Hepatocyte (in vitro differentiated cells): ENCODE results near the gene WAPL. TPM values are rescaled to one million over a fixed set of nuclear protein-coding genes. Genes with fewer than 3 reads are reported as not detected.

Experiments used
- DNase-seq: peaks from one replicate; pipeline ENCODE4 v3.0.0-alpha.2; 2016; ENCODE audit warnings: low spot score
- H2AFZ ChIP-seq: fragments of 200-600 bp; sonication (generic); 2 replicates; pipeline ENCODE4 v1.6.0; 2016; ENCODE audit warnings: antibody characterized with exemption, mild to moderate bottlenecking
- H3K27ac ChIP-seq: fragments of 200-600 bp; sonication (generic); 2 replicates; pipeline ENCODE4 v1.5.1; 2016; ENCODE audit warnings: mild to moderate bottlenecking
- H3K27me3 ChIP-seq: fragments of 200-600 bp; sonication (generic); 2 replicates; pipeline ENCODE4 v1.6.1; 2016
- H3K36me3 ChIP-seq: fragments of 200-600 bp; sonication (generic); replicated peaks from 2 replicates; pipeline ENCODE4 v1.5.1; 2016; ENCODE audit warnings: low read depth; ENCODE audit not compliant: insufficient read depth
- H3K4me1 ChIP-seq: fragments of 200-600 bp; sonication (generic); 2 replicates; pipeline ENCODE4 v1.5.1; 2016; ENCODE audit warnings: mild to moderate bottlenecking, moderate library complexity; ENCODE audit not compliant: insufficient read depth
- H3K4me2 ChIP-seq: fragments of 200-600 bp; sonication (generic); 2 replicates; pipeline ENCODE4 v1.6.0; 2016
- H3K4me3 ChIP-seq: fragments of 200-600 bp; sonication (generic); 2 replicates; pipeline ENCODE4 v1.5.1; 2016; ENCODE audit warnings: mild to moderate bottlenecking
- H3K79me2 ChIP-seq: fragments of 200-600 bp; sonication (generic); 2 replicates; pipeline ENCODE4 v1.6.0; 2017; ENCODE audit warnings: mild to moderate bottlenecking
- H3K9me2 ChIP-seq: fragments of 200-600 bp; sonication (generic); replicated peaks from 2 replicates; pipeline ENCODE4 v1.6.0; 2017; ENCODE audit warnings: mild to moderate bottlenecking; ENCODE audit not compliant: insufficient read depth
- H3K9me3 ChIP-seq: fragments of 200-600 bp; sonication (generic); 2 replicates; pipeline ENCODE4 v1.5.1; 2016; ENCODE audit warnings: low read depth, mild to moderate bottlenecking
- H4K20me1 ChIP-seq: fragments of 200-600 bp; sonication (generic); 2 replicates; pipeline ENCODE4 v1.6.0; 2016; ENCODE audit warnings: mild to moderate bottlenecking; ENCODE audit not compliant: insufficient read depth, poor library complexity, severe bottlenecking
- EZH2 ChIP-seq: fragments of 200-600 bp; sonication (generic); IDR thresholded peaks from 2 replicates; pipeline ENCODE4 v1.6.1; 2016; ENCODE audit warnings: antibody characterized with exemption, mild to moderate bottlenecking, borderline replicate concordance
- EZH2phosphoT487 ChIP-seq: fragments of 200-600 bp; sonication (generic); IDR thresholded peaks from one replicate; pipeline ENCODE4 v1.6.1; 2018; ENCODE audit warnings: antibody characterized with exemption, mild to moderate bottlenecking, low read depth, moderate library complexity; ENCODE audit not compliant: unreplicated experiment, severe bottlenecking
- WGBS: methylation state at CpG from one replicate; pipeline ENCODE4 v1.1.6; 2016; ENCODE audit warnings: low lambda C conversion rate; ENCODE audit errors: missing lambda C conversion rate; 5-methylcytosine and 5-hydroxymethylcytosine counted together
- polyA plus RNA-seq: library from polyadenylated mRNA; unstranded; fragments of >200 nt; fragmentation: Nextera tagmentation; extraction: Ambion mirVana; gene quantifications from 2 replicates; pipeline ENCODE4 v1.2.1, GENCODE V29; 2016
- total RNA-seq: library from RNA; depleted of rRNA; stranded (reverse); fragments of >200 nt; gene quantifications from 2 replicates; pipeline ENCODE4 v1.2.3, GENCODE V29; 2014
- TF ChIP-seq, protein P1 (sequence below): fragments of 200-600 bp; sonication (generic); IDR thresholded peaks from 2 replicates; pipeline ENCODE4 v1.5.1; 2016; ENCODE audit warnings: antibody characterized with exemption, mild to moderate bottlenecking; ENCODE audit not compliant: poor library complexity

Gene WAPL
- total and polyA plus RNA-seq, 2 experiments from 2014 or later, result 19.4 to 41.4 TPM

DNA sequence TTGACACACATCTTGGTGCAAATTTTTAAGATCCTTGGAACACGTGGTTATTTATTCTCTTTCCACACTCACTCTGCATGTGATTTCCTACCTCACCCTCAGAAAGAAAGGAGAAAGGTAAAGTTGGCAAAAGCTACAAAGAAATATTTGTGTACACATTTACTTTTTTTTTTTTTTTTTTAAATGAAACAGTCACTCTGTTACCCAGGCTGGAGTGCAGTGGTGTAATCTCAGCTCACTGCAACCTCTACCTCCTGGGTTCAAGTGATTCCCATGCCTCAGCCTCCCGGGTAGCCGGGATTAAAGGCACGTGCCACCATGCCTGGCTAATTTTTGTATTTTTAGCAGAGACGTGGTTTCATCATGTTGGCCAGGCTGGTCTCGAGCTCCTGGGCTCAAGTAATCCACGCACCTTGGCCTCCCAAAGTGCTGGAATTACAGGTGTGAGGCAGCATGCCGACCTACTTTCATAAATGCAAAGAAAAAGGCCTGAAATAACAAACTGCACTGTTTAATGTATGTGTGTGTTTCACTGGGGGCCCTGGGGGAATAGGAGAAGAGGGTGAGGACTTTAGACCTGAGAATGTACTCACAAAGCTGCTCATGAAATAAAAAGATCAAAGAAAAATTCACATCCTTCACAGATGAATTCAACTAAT, 83.4 kb downstream of the WAPL start:
- 78% methylated on average over 8 of the region's 8 CpGs for WGBS
- Histone ChIP-seq H3K9me3 (no peaks in the 10 kb centered on the region), H3K4me1 (peaks cover 10% of the 10 kb centered on the region), H3K79me2 (no peaks in the 10 kb centered on the region), H3K27ac (peak overlapping the region; percentile 59), H3K4me3 (no peak overlapping the region), H3K36me3 (no peaks in the 10 kb centered on the region), H3K27me3 (no peaks in the 10 kb centered on the region), H3K4me2 (no peak overlapping the region), H3K9me2 (no peaks in the 10 kb centered on the region), H4K20me1 (no peaks in the 10 kb centered on the region), H2AFZ (no peak overlapping the region)
- no peak for TF ChIP-seq EZH2
- no peak for TF ChIP-seq EZH2phosphoT487
- TF ChIP-seq, protein P1, sequence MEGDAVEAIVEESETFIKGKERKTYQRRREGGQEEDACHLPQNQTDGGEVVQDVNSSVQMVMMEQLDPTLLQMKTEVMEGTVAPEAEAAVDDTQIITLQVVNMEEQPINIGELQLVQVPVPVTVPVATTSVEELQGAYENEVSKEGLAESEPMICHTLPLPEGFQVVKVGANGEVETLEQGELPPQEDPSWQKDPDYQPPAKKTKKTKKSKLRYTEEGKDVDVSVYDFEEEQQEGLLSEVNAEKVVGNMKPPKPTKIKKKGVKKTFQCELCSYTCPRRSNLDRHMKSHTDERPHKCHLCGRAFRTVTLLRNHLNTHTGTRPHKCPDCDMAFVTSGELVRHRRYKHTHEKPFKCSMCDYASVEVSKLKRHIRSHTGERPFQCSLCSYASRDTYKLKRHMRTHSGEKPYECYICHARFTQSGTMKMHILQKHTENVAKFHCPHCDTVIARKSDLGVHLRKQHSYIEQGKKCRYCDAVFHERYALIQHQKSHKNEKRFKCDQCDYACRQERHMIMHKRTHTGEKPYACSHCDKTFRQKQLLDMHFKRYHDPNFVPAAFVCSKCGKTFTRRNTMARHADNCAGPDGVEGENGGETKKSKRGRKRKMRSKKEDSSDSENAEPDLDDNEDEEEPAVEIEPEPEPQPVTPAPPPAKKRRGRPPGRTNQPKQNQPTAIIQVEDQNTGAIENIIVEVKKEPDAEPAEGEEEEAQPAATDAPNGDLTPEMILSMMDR, result no peak
- no peak for DNase-seq

DNA sequence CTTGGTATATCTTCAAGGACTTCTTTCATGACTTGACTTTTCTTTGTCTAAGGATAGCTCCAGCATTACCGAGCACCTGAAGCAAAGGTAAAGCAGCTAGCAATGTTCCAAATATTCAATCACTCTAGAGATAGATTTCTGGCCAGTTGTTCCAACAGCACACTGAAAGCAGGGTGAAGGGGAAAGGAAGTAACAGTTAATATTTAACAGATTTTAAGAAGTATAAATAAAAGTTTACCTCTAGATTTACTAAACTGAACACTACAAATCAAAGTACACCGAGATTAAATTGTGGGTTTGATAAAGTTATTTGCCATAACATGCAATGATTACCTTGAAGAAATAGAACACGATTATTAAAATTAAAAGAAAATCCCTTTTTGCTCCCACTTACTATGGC, 84.1 kb downstream of the WAPL start:
- Histone ChIP-seq H4K20me1 (no peaks in the 10 kb centered on the region), H3K79me2 (no peaks in the 10 kb centered on the region), H3K9me2 (no peaks in the 10 kb centered on the region), H3K4me3 (no peak overlapping the region), H3K36me3 (no peaks in the 10 kb centered on the region), H3K27me3 (no peaks in the 10 kb centered on the region), H3K4me1 (peaks cover 7% of the 10 kb centered on the region), H2AFZ (no peak overlapping the region), H3K4me2 (no peak overlapping the region), H3K27ac (no peak overlapping the region), H3K9me3 (no peaks in the 10 kb centered on the region)
- WGBS, result 69% methylated on average over 3 of the region's 3 CpGs
- no peak for TF ChIP-seq EZH2phosphoT487
- TF ChIP-seq EZH2, result no peak
- TF ChIP-seq, protein P1, result no peak
- DNase-seq, result no peak

DNA sequence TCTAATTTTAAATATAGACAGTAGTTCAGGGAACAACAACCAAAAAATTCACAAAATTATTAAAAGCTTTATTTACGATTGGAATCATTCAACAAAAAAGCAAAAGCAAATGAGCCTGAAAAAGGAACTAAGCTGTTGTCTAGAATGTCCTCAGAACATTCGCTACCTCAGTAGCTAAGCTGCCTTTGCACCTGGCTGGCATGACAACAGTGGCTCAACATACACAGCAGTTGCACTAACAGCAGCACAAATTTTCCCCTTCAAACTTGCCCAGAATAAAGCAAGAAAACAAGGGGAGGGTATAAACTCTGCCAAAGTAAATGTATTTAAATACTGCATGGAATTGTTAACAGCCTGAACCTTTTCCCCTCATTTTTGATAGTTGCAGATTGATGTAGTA, 84.6 kb downstream of the WAPL start:
- no peaks in the 10 kb centered on the region for H3K36me3 ChIP-seq
- no peak overlapping the region for H3K4me2 ChIP-seq
- no peak overlapping the region for H3K27ac ChIP-seq
- no peaks in the 10 kb centered on the region for H3K9me2 ChIP-seq
- WGBS, result 88% methylated on average over 2 of the region's 2 CpGs
- no peak overlapping the region for H3K4me3 ChIP-seq
- H3K4me1 ChIP-seq, result peaks cover 7% of the 10 kb centered on the region
- TF ChIP-seq EZH2 (no peak), EZH2phosphoT487 (no peak)
- TF ChIP-seq, protein P1, result no peak
- no peaks in the 10 kb centered on the region for H3K27me3 ChIP-seq
- no peaks in the 10 kb centered on the region for H4K20me1 ChIP-seq
- H3K9me3 ChIP-seq, result no peaks in the 10 kb centered on the region
- DNase-seq, result no peak
- H3K79me2 ChIP-seq, result no peaks in the 10 kb centered on the region
- H2AFZ ChIP-seq, result no peak overlapping the region

DNA sequence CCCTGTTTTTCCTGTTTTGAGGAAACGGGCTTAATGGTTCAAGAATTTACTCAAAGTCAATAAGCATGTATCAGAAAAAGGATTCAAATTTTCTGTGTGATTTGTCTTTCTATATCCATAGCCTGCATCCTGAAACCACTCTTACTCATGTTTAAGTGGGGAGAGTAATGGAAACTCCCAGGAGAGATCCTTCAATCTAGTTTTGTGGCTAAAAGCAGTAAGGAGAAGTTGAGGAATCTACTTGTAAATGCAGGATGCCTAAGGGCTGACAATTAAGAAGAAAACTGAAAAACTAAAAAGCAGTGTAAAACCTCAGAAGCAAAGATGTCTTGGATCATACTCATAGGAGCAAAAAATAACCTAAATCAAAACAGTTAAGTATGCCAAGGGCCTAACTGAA, 86.9 kb downstream of the WAPL start:
- Histone ChIP-seq H2AFZ (no peak overlapping the region), H3K4me2 (no peak overlapping the region), H3K4me3 (no peak overlapping the region), H3K27ac (no peak overlapping the region), H3K9me3 (no peaks in the 10 kb centered on the region), H3K79me2 (no peaks in the 10 kb centered on the region), H3K36me3 (no peaks in the 10 kb centered on the region), H3K27me3 (no peaks in the 10 kb centered on the region), H3K9me2 (no peaks in the 10 kb centered on the region), H3K4me1 (peaks cover 4% of the 10 kb centered on the region), H4K20me1 (no peaks in the 10 kb centered on the region)
- WGBS, result 90% methylated on average over 1 of the region's 1 CpG
- TF ChIP-seq, protein P1, result no peak
- TF ChIP-seq EZH2, result no peak
- no peak for TF ChIP-seq EZH2phosphoT487
- DNase-seq, result no peak
